Loucy (cell line): ENCODE data around the gene RNLS.

ENCODE experiments used
- H2AFZ ChIP-seq: fragments of 200-600 bp; sonication (generic); 2 replicates; pipeline ENCODE4 v1.6.0; 2016; ENCODE audit warnings: antibody characterized with exemption, mild to moderate bottlenecking, low read length, moderate library complexity
- H3F3A ChIP-seq: fragments of 200-600 bp; 2 replicates; pipeline ENCODE4 v1.6.0; 2016; ENCODE audit warnings: antibody characterized with exemption, low read depth, mild to moderate bottlenecking
- H3K27me3 ChIP-seq: fragments of 200-600 bp; sonication (generic); 2 replicates; pipeline ENCODE4 v1.6.1; 2014; ENCODE audit warnings: low read length, mild to moderate bottlenecking; ENCODE audit not compliant: insufficient read depth, poor library complexity, severe bottlenecking
- H3K36me3 ChIP-seq: fragments of 200-600 bp; sonication (generic); 2 replicates; pipeline ENCODE4 v1.6.1; 2016; ENCODE audit warnings: low read length; ENCODE audit not compliant: insufficient read depth
- H3K4me1 ChIP-seq: fragments of 200-600 bp; sonication (generic); 2 replicates; pipeline ENCODE4 v1.5.1; 2014; ENCODE audit warnings: low read length, mild to moderate bottlenecking; ENCODE audit not compliant: insufficient read depth, poor library complexity, severe bottlenecking
- H3K4me2 ChIP-seq: fragments of 200-600 bp; sonication (generic); 2 replicates; pipeline ENCODE4 v1.6.0; 2014; ENCODE audit warnings: antibody characterized with exemption, low read length, low read depth, mild to moderate bottlenecking; ENCODE audit not compliant: poor library complexity, severe bottlenecking
- H3K4me3 ChIP-seq: fragments of 200-600 bp; sonication (generic); 2 replicates; pipeline ENCODE4 v1.5.1; 2014; ENCODE audit warnings: low read length, mild to moderate bottlenecking, mixed read lengths; ENCODE audit not compliant: poor library complexity, severe bottlenecking
- H3K79me2 ChIP-seq: fragments of 200-600 bp; sonication (generic); 2 replicates; pipeline ENCODE4 v1.6.1; 2014; ENCODE audit warnings: low read length; ENCODE audit not compliant: insufficient read depth
- H3K9ac ChIP-seq: fragments of 200-600 bp; sonication (generic); 2 replicates; pipeline ENCODE4 v1.6.0; 2014; ENCODE audit warnings: mild to moderate bottlenecking, low read depth, low read length, moderate library complexity; ENCODE audit not compliant: poor library complexity, severe bottlenecking
- H3K9me2 ChIP-seq: fragments of 200-600 bp; sonication (generic); replicated peaks from 2 replicates; pipeline ENCODE4 v1.6.1; 2016; ENCODE audit warnings: low read depth, low read length, mixed read lengths
- H3K9me3 ChIP-seq: fragments of 200-600 bp; sonication (generic); 2 replicates; pipeline ENCODE4 v1.6.1; 2014; ENCODE audit warnings: mild to moderate bottlenecking, antibody characterized with exemption, low read length, low read depth; ENCODE audit not compliant: insufficient read depth
- H4K20me1 ChIP-seq: fragments of 200-600 bp; sonication (generic); 2 replicates; pipeline ENCODE4 v1.6.0; 2014; ENCODE audit warnings: antibody characterized with exemption, low read length, mild to moderate bottlenecking; ENCODE audit not compliant: insufficient read depth, poor library complexity, severe bottlenecking
- EZH2phosphoT487 ChIP-seq: fragments of 200-600 bp; IDR thresholded peaks from 2 replicates; pipeline ENCODE4 v1.6.1; 2018; ENCODE audit warnings: antibody characterized with exemption, mild to moderate bottlenecking, moderate library complexity, borderline replicate concordance
- TF ChIP-seq, protein P1 (sequence below): fragments of 200-600 bp; sonication (generic); conservative IDR thresholded peaks from 2 replicates; pipeline ENCODE4 v1.5.1; 2014; ENCODE audit warnings: mild to moderate bottlenecking, antibody characterized with exemption, low read length

RNLS gene

GRCh38 chr10:88228130-88228529 is 355.0 kb downstream of the RNLS start:
- Histone ChIP-seq H3K9me3 (no peaks in the 10 kb centered on the region), H3K27me3 (no peaks in the 10 kb centered on the region), H3F3A (no peaks in the 10 kb centered on the region), H3K4me2 (no peak overlapping the region), H3K9me2 (no peaks in the 10 kb centered on the region), H3K79me2 (peaks cover 71% of the 10 kb centered on the region; the same call in 1 of the 2 replicates), H2AFZ (no peak overlapping the region), H4K20me1 (peaks cover 2% of the 10 kb centered on the region), H3K4me3 (no peak overlapping the region), H3K36me3 (peaks cover 69% of the 10 kb centered on the region), H3K9ac (no peak overlapping the region), H3K4me1 (peaks cover 10% of the 10 kb centered on the region)
- TF ChIP-seq EZH2phosphoT487: no peak
- TF ChIP-seq, protein P1, sequence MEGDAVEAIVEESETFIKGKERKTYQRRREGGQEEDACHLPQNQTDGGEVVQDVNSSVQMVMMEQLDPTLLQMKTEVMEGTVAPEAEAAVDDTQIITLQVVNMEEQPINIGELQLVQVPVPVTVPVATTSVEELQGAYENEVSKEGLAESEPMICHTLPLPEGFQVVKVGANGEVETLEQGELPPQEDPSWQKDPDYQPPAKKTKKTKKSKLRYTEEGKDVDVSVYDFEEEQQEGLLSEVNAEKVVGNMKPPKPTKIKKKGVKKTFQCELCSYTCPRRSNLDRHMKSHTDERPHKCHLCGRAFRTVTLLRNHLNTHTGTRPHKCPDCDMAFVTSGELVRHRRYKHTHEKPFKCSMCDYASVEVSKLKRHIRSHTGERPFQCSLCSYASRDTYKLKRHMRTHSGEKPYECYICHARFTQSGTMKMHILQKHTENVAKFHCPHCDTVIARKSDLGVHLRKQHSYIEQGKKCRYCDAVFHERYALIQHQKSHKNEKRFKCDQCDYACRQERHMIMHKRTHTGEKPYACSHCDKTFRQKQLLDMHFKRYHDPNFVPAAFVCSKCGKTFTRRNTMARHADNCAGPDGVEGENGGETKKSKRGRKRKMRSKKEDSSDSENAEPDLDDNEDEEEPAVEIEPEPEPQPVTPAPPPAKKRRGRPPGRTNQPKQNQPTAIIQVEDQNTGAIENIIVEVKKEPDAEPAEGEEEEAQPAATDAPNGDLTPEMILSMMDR: no peak

DNA sequence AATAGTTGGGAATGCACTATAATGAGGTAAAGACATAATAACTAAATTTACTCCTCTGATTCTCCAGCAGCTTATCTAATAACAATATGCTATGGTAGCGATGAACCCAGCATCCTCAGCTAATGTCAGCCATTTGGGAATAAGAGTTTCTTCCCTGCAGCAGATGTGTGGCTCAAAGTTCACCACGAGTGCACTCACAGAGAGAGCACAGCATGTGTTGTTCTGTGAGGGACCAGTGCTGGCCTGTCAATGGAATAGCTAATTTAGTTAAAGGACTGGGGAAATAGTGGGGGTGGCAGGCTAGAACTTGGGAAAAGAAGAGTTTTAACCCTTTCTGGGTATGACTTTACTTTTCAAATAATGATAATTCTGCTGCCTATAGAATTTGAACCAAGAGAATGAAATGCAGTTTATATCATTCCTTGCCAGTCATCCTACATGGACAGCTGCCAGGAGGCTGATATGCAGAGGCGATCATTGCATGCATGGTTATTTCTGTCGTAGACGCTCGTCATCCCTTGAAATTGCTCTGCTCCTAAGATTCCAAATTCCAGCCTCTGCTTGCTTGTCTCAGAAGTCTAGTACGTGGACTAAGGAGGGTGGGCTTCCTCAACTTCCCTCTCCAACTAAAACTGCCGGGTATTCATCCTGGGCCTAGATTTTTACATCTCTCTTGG is 355.6 kb downstream of the RNLS start:
- no peak overlapping the region for H3K9ac ChIP-seq
- no peak overlapping the region for H3K4me3 ChIP-seq
- no peak for TF ChIP-seq EZH2phosphoT487
- H3K36me3 ChIP-seq: peaks cover 68% of the 10 kb centered on the region
- H3K4me2 ChIP-seq: no peak overlapping the region
- H4K20me1 ChIP-seq: peaks cover 2% of the 10 kb centered on the region
- H3K4me1 ChIP-seq: peaks cover 14% of the 10 kb centered on the region
- H3K9me2 ChIP-seq: no peaks in the 10 kb centered on the region
- no peak overlapping the region for H2AFZ ChIP-seq
- no peaks in the 10 kb centered on the region for H3F3A ChIP-seq
- no peaks in the 10 kb centered on the region for H3K9me3 ChIP-seq
- peaks cover 75% of the 10 kb centered on the region; the same call in 1 of the 2 replicates for H3K79me2 ChIP-seq
- H3K27me3 ChIP-seq: no peaks in the 10 kb centered on the region

DNA sequence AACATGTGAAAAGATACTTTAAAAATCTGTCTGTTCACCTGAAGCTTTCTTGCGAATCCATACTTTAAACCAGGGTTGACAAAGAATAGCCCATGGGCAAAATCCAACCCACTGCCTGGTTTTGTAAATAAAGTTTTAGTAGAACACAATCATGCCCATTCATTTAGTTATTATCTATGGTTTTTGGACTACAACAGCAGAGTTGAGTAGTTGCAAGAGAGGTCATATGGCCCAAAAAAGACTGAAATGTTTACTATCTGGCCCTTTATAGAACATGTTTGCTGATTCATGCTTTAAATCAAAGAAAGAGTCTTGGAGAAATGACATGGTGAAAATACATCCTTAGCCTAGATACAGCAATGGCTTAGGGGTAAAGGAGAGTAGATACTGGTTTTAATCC is 356.2 kb downstream of the RNLS start:
- Histone ChIP-seq H3K27me3 (no peaks in the 10 kb centered on the region), H3K9ac (no peak overlapping the region), H3K9me3 (no peaks in the 10 kb centered on the region), H3K9me2 (no peaks in the 10 kb centered on the region), H3K4me1 (peaks cover 14% of the 10 kb centered on the region), H3K4me2 (no peak overlapping the region), H3K79me2 (peaks cover 81% of the 10 kb centered on the region), H3K4me3 (no peak overlapping the region), H3F3A (no peaks in the 10 kb centered on the region), H3K36me3 (peaks cover 68% of the 10 kb centered on the region), H4K20me1 (peaks cover 2% of the 10 kb centered on the region), H2AFZ (no peak overlapping the region)
- no peak for TF ChIP-seq EZH2phosphoT487
- TF ChIP-seq, protein P1: no peak
